Measurements from ENCODE around the gene SENP3. TPM values are rescaled to one million over a fixed set of nuclear protein-coding genes. Genes with fewer than 3 reads are reported as not detected.
"Not testable (repeated sequence)": the region's sequence is repeated elsewhere in the genome, so short reads cannot be mapped to it uniquely, and the experiment has no call there.

SENP3 gene
- total and polyA plus RNA-seq, 8 donors, result 22.0 to 78.6 (median 51.5) TPM

DNA sequence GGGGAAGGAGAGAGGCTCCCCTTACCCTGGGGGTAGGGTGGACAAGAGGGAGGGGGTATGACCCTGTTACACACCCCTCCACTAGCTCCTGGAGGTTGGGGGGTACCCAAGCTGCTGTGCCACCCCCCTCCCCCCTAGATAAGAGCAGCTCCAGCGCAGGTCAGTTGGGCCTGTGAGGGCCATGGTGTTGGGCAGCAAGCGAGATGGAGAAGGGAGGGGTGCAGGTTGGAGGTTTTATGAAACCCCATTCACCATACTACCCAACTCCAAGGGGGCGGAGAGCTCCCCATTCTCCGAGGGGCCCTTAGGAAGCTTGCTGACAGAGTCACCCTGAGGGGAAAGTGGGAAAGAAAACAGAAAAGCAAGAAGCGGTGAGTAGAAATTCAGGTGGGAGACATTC is 29.9 kb downstream of the SENP3 start:
- Histone ChIP-seq H3K4me3 (no peak overlapping the region), H3K9me3 (no peaks in the 10 kb centered on the region), H3K36me3 (peaks cover 56 to 96% (median 88%) of the 10 kb centered on the region in 4 donors), H3K27me3 (no peaks in the 10 kb centered on the region), H3K27ac (no peak overlapping the region), H3K4me1 (peaks cover 14 to 42% (median 31%) of the 10 kb centered on the region in 4 donors)
- DNase-seq, result no peak
- TF ChIP-seq POLR2AphosphoS5 (IDR thresholded peaks at IDR 0.05) (no peak), EP300 (IDR thresholded peaks at IDR 0.05) (no peak), POLR2A (IDR thresholded peaks at IDR 0.05) (no peak)
- TF ChIP-seq, protein P1, sequence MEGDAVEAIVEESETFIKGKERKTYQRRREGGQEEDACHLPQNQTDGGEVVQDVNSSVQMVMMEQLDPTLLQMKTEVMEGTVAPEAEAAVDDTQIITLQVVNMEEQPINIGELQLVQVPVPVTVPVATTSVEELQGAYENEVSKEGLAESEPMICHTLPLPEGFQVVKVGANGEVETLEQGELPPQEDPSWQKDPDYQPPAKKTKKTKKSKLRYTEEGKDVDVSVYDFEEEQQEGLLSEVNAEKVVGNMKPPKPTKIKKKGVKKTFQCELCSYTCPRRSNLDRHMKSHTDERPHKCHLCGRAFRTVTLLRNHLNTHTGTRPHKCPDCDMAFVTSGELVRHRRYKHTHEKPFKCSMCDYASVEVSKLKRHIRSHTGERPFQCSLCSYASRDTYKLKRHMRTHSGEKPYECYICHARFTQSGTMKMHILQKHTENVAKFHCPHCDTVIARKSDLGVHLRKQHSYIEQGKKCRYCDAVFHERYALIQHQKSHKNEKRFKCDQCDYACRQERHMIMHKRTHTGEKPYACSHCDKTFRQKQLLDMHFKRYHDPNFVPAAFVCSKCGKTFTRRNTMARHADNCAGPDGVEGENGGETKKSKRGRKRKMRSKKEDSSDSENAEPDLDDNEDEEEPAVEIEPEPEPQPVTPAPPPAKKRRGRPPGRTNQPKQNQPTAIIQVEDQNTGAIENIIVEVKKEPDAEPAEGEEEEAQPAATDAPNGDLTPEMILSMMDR (IDR thresholded peaks at IDR 0.05), result no peak
- intact Hi-C loops (cut with DNase I; ENCODE audit: low total_unique reads), result no loop called here
- 82 to 95% (median 88%) methylated on average over 5 of the region's 5 CpGs for WGBS, 5 donors

DNA sequence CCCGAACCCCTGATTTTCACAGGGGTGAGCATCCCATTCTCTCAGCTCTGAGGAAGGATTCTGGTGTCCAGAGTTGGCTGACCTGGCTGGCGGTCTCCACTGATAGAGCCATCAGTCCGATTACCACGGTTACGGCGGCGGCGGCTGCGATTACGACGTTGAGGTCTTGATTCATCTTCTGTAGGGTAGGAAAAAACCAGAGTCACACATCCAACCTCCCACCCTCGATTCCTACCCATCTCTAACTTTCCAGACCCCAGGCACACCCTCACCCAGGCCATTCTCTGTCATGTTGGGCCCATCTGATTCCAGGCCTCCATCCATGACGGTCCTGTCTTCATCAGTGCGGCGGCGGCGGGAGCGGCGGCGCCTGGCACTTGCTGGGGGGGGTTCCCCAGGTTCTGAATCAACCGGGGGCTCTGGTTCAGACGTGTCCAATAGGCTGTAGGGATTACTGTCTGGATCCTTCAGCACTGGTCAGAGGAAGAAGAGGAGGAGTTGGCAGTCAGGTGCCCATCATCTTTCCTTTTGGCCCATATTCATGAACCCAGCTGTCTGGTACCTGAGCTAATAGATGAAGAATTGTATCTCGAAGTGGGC is 30.8 kb downstream of the SENP3 start:
- no peaks in the 10 kb centered on the region for H3K9me3 ChIP-seq
- 90 to 92% (median 92%) methylated on average over 21 to 23 of the region's 23 CpGs for WGBS, 5 donors

DNA sequence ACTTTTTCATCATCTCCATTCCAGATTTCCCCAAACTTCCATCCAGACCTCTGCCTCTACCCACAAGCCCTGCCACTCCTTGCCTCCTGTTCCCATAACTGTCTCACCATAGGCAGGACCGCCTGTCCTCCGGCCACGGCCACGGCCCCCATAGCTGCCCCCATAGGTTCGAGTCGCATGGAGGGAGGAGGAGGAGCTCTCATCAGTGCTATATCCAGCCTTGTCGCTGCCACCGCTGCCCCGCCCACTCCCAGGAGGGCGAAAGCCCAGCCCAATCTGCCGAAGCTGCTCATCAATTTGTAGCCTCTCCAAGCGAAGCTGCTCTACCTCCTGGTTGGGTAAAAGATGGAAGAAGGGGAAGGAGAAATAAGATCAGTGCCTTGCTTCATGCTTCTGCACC is 31.6 kb downstream of the SENP3 start:
- WGBS, 5 donors, result 87 to 89% (median 88%) methylated on average over 12 of the region's 12 CpGs
- DNase-seq, result no peak
- intact Hi-C loops (cut with DNase I; ENCODE audit: low total_unique reads), result no loop called here
- Histone ChIP-seq H3K4me3 (no peak overlapping the region), H3K27me3 (no peaks in the 10 kb centered on the region), H3K9me3 (no peaks in the 10 kb centered on the region), H3K4me1 (peaks cover 9 to 25% (median 17%) of the 10 kb centered on the region in 4 donors), H3K27ac (no peak overlapping the region), H3K36me3 (peaks cover 69 to 93% (median 86%) of the 10 kb centered on the region in 4 donors)
- TF ChIP-seq POLR2A (IDR thresholded peaks at IDR 0.05) (no peak), EP300 (IDR thresholded peaks at IDR 0.05) (no peak), POLR2AphosphoS5 (IDR thresholded peaks at IDR 0.05) (no peak)
- TF ChIP-seq, protein P1 (IDR thresholded peaks at IDR 0.05), result no peak

More for the DNA sequence above, 30.8 kb downstream of the SENP3 start:
- Histone ChIP-seq H3K36me3 (peaks cover 65 to 96% (median 88%) of the 10 kb centered on the region in 4 donors), H3K4me3 (no peak overlapping the region), H3K4me1 (peaks cover 14 to 32% (median 24%) of the 10 kb centered on the region in 4 donors), H3K27me3 (no peaks in the 10 kb centered on the region), H3K27ac (no peak overlapping the region)
- intact Hi-C loops (cut with DNase I; ENCODE audit: low total_unique reads), result no loop called here
- DNase-seq, result no peak
- TF ChIP-seq EP300 (IDR thresholded peaks at IDR 0.05) (no peak), POLR2A (IDR thresholded peaks at IDR 0.05) (no peak), POLR2AphosphoS5 (IDR thresholded peaks at IDR 0.05) (no peak)
- TF ChIP-seq, protein P1 (IDR thresholded peaks at IDR 0.05), result no peak

DNA sequence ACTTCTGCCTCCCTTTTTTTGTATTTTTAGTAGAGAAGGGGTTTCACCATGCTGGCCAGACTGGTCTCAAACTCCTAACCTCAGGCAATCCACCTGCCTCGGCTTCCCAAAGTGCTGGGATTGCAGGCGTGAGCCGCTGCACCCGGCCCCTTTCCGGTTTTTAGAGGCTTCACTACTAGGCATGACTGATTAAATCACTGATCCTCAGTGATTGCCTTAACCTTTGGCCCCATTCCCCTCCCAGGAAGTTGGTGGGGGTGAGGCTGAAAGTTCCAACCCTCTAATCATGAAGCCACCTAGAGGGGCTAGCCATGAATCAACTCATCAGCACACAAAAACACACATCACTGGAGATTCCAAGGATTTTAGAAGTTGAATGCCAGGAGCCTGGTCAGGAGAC is 35.8 kb downstream of the SENP3 start:
- peaks cover 96 to 97% (median 97%) of the 10 kb centered on the region in 4 donors for H3K36me3 ChIP-seq
- H3K4me1 ChIP-seq; H3K27me3 ChIP-seq; H3K27ac ChIP-seq; DNase-seq; H3K4me3 ChIP-seq; H3K9me3 ChIP-seq; intact Hi-C loops (cut with DNase I; ENCODE audit: low total_unique reads): not testable (repeated sequence)
- 76 to 83% (median 79%) methylated on average over 5 of the region's 5 CpGs for WGBS, 5 donors

DNA sequence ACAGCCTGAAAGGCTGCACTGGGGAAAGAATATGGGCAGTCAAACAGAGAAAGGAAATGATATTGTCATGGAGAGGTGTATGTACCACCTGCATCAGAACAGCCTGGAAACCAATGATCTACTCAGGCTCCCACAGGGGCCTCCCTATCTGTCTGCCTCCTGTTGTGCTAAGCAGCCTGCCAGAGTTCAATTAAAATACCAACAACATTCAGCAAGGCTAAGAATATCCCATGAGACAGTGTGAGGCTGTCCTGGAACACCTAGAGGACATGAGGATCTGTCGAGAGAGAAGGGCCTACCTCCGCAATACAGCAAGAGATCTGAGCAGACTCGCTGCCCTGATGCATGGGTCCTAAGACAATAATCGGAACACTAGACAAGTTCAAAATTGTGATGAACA is 44.6 kb downstream of the SENP3 start:
- WGBS, 5 donors, result 95 to 98% (median 97%) methylated on average over 4 of the region's 4 CpGs
- Histone ChIP-seq H3K27ac (no peak overlapping the region), H3K36me3 (peaks cover 48 to 61% (median 58%) of the 10 kb centered on the region in 4 donors), H3K4me3 (no peak overlapping the region), H3K4me1 (peaks cover 0 to 25% (median 7%) of the 10 kb centered on the region in 4 donors), H3K27me3 (no peaks in the 10 kb centered on the region), H3K9me3 (no peaks in the 10 kb centered on the region)
- no peak for TF ChIP-seq POLR2AphosphoS5 (IDR thresholded peaks at IDR 0.05)
- TF ChIP-seq POLR2A (IDR thresholded peaks at IDR 0.05), result no peak
- no peak for TF ChIP-seq EP300 (IDR thresholded peaks at IDR 0.05)
- TF ChIP-seq, protein P1 (IDR thresholded peaks at IDR 0.05), result no peak
- no peak for DNase-seq
- intact Hi-C loops (cut with DNase I; ENCODE audit: low total_unique reads), result no loop called here
